ENCODE results near the gene PGM5.

DNA sequence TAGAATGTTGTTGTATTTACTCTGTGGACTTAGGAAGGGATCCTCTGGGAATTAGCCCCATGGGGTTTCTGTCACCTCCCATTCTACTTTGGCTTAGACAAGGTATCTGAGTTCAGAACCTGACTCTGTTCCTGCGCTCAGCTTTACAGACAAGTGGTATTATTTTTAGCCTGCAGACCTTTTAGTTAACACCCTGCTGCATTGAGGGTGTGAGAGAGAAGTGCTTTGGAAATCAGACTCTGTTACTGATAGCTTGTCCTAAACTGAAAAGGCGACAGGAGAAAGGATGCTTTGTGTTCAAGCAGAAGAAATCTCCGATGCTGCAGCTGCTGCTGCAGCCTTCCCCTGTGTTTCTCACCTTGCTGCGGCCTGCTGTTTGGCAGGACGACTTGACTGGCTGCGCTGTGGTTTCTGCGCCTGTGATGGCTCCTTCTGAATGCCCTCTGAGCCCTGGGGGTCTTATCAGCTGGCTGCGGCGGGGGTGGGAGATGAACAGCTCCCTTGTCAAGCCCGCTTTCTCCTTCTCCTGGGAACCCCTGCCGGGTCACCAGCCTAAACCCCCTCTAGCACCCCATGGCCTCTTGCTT, 61.9 kb downstream of the PGM5 start:
- TF ChIP-seq SIN3A (IDR thresholded peaks at IDR 0.05; ENCODE audit: borderline replicate concordance, insufficient read depth, low read length) (no peak), POLR2AphosphoS5 (IDR thresholded peaks at IDR 0.05; ENCODE audit: low read depth, low read length) (no peak)

Data from PFSK-1 (cell line).